Activated T-cell treated with anti-CD3 and anti-CD28 coated beads, Interleukin-2, amount 50 U/mL, for 4 hours (primary cell): ENCODE results near the gene EP400. TPM values are rescaled to one million over a fixed set of nuclear protein-coding genes. Genes with fewer than 3 reads are reported as not detected.
"Not testable (repeated sequence)": the region's sequence is repeated elsewhere in the genome, so short reads cannot be mapped to it uniquely, and the experiment has no call there.

ENCODE experiments used
- ATAC-seq, 2 donors: fragments of 200-7000 bp; cut with Tn5 transposase; one replicate each; pipeline ENCODE4 v1.10.0; 2021
- DNase-seq: peaks from one replicate; pipeline ENCODE4 v3.0.0-alpha.2; 2020
- H3K27me3 Mint-ChIP-seq: one replicate; pipeline ENCODE4 v1.8.0; 2021; ENCODE audit warnings: low read depth, mixed read lengths
- H3K36me3 Mint-ChIP-seq: one replicate; pipeline ENCODE4 v1.8.0; 2022; ENCODE audit warnings: mixed read lengths; ENCODE audit not compliant: insufficient read depth
- H3K4me1 Mint-ChIP-seq: one replicate; pipeline ENCODE4 v1.8.0; 2021; ENCODE audit warnings: low read depth, mixed read lengths
- H3K4me3 Mint-ChIP-seq: one replicate; pipeline ENCODE4 v1.8.0; 2021; ENCODE audit warnings: mild to moderate bottlenecking, moderate library complexity, mixed read lengths
- H3K9me3 Mint-ChIP-seq: one replicate; pipeline ENCODE4 v1.8.0; 2021; ENCODE audit warnings: mixed read lengths
- total RNA-seq, 3 donors: library from RNA; stranded (reverse); gene quantifications; one replicate each; pipeline ENCODE4 v1.2.1, GENCODE V29; 2021

EP400 gene
- total RNA-seq, 3 donors from 2014 or later = 53.3 to 57.2 (median 56.9) TPM

DNA sequence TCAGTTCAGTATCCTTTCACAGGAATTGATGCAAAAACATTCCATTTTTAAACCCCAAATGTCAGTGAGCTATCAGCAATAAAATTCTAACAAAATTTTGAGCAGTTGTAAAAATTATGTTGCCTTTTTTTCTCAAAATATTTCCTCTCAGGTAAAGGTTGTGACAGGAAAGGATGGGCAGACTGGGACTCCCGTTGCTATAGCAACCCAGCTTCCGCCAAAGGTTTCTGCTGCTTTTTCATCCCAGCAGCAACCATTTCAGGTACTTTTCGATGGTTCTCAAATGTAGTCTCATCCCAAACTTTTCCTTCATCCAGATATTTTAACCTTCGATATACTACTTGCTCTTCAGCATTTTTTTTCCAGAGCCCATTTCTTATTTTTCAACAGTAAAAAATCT, 13.6 kb downstream of the EP400 start:
- ATAC-seq = no peak
- H3K9me3 Mint-ChIP-seq = no peaks in the 10 kb centered on the region
- H3K27me3 Mint-ChIP-seq = no peaks in the 10 kb centered on the region
- H3K4me3 Mint-ChIP-seq = no peak overlapping the region
- H3K36me3 Mint-ChIP-seq = peaks cover 20% of the 10 kb centered on the region
- peaks cover 54% of the 10 kb centered on the region for H3K4me1 Mint-ChIP-seq
- no peak for DNase-seq

DNA sequence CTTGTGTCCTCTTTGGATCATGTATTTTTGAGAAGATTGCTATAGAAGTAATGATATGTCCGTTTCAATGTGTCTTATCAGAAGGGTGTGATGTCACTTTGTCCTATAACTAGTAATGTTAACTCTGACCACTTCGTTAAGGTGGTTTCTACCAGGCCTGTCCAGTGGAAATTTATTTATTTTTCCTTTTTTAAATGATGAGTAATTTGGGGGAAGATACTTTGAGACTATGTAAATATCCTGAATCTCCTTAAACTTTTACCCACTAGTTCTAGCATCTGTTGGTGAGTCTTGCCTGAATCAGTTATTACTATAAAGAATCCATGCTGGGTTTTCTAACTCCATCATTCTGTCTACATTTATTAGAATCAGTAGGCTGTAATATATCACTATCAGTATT, 15.3 kb downstream of the EP400 start:
- peaks cover 25% of the 10 kb centered on the region for H3K36me3 Mint-ChIP-seq
- ATAC-seq (no peak), DNase-seq (no peak)
- no peaks in the 10 kb centered on the region for H3K27me3 Mint-ChIP-seq
- H3K4me1 Mint-ChIP-seq = peaks cover 46% of the 10 kb centered on the region
- no peaks in the 10 kb centered on the region for H3K9me3 Mint-ChIP-seq
- H3K4me3 Mint-ChIP-seq = no peak overlapping the region

- no peaks in the 10 kb centered on the region for H3K27me3 Mint-ChIP-seq
- DNase-seq (no peak), ATAC-seq (no peak)
These were observed 21.5 kb downstream of the EP400 start for GRCh38 chr12:131971226-131971625.

DNA sequence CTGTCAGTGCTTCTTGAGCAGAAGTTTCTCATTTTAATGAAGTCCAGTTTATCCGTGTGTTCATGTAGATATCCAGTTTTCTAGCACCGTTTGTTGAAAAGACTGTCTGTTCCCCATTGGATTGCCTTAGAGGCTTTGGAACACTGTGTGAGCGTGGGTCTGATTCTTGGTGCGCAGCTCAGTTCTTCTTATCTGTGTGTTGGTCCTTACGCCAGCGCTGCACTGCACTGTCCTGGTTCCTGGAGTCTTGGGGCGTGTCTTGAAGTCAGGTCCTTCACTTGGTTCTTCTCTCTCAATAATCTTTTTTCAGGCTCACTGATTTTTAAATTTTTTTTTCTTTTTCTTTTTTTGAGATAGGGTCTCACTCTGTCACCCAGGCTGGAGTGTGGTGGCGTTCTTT, 25.5 kb downstream of the EP400 start:
- Mint-ChIP-seq H3K36me3 (peaks cover 3% of the 10 kb centered on the region), H3K9me3 (no peaks in the 10 kb centered on the region), H3K4me3 (no peak overlapping the region), H3K4me1 (peaks cover 27% of the 10 kb centered on the region), H3K27me3 (no peaks in the 10 kb centered on the region)
- no peak for DNase-seq
- no peak for ATAC-seq

More at GRCh38 chr12:131971226-131971625, 21.5 kb downstream of the EP400 start:
- no peaks in the 10 kb centered on the region for H3K9me3 Mint-ChIP-seq
- H3K4me1 Mint-ChIP-seq = peaks cover 33% of the 10 kb centered on the region
- H3K36me3 Mint-ChIP-seq = peaks cover 8% of the 10 kb centered on the region
- H3K4me3 Mint-ChIP-seq = no peak overlapping the region

DNA sequence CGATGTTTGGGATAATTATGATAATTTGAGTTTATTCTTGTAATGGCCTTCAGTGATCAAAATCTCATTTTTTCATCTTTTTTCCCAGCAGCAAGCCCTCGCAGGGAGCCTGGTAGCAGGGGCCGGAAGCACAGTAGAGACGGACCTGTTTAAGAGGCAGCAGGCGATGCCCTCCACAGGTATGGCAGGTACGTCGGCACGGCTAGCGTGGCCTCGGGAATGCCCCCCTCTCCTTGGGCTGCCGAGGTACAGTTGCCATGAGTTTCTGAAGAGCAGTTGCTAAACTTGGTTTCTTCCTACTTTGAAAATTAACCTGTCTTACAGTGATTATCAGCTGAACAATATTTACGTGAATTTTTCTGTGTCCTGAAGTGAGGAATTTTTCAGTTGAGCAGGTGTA, 29.9 kb downstream of the EP400 start:
- no peak overlapping the region for H3K4me3 Mint-ChIP-seq
- peaks cover 20% of the 10 kb centered on the region for H3K36me3 Mint-ChIP-seq
- DNase-seq (no peak), ATAC-seq (no peak)
- peaks cover 15% of the 10 kb centered on the region for H3K4me1 Mint-ChIP-seq
- H3K27me3 Mint-ChIP-seq = no peaks in the 10 kb centered on the region
- no peaks in the 10 kb centered on the region for H3K9me3 Mint-ChIP-seq

DNA sequence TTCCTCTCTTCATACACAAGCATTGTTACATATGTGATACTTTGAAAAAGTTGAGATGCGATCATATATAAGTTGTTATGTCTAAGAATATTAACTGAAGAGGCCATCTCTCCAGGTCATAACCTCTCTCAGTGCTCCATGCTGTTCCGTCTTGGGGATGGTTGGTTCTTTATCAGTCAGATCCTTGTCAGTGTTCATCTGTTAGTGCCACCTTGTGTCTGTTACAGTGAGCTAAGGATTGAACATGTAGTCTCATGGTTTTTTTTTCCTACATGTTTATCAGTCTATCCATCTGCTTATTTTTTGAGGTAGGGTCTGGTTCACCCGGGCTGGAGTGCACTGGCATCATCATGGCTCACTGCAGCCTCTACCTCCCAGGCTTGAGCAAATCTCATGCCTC, 30.5 kb downstream of the EP400 start:
- peaks cover 15% of the 10 kb centered on the region for H3K4me1 Mint-ChIP-seq
- no peak overlapping the region for H3K4me3 Mint-ChIP-seq
- no peaks in the 10 kb centered on the region for H3K27me3 Mint-ChIP-seq
- ATAC-seq (no peak), DNase-seq (no peak)
- H3K36me3 Mint-ChIP-seq = peaks cover 20% of the 10 kb centered on the region
- no peaks in the 10 kb centered on the region for H3K9me3 Mint-ChIP-seq

DNA sequence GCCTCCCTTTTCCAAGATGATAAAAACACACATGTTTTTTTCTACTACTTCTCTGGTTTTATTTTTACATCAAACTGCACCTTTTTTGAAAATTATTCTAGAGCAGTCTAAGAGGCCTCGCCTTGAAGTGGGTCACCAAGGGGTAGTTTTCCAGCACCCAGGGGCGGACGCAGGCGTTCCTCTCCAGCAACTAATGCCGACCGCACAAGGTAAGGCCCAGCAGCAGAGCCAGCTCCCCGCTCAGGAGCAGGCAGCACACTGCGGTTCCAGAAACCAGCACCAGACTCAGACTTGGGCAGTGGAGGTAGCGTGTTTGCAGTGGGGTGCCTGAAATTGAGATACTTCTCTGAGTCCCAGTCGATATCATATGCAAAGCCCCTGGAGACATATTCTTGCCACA, 31.6 kb downstream of the EP400 start:
- no peaks in the 10 kb centered on the region for H3K27me3 Mint-ChIP-seq
- ATAC-seq (no peak), DNase-seq (no peak)
- H3K4me1 Mint-ChIP-seq = peaks cover 11% of the 10 kb centered on the region
- no peaks in the 10 kb centered on the region for H3K9me3 Mint-ChIP-seq
- H3K36me3 Mint-ChIP-seq = peaks cover 20% of the 10 kb centered on the region
- no peak overlapping the region for H3K4me3 Mint-ChIP-seq

GRCh38 chr12:131982041-131982440, 32.3 kb downstream of the EP400 start:
- ATAC-seq = no peak
- peaks cover 7% of the 10 kb centered on the region for H3K4me1 Mint-ChIP-seq
- H3K27me3 Mint-ChIP-seq = no peaks in the 10 kb centered on the region
- no peak for DNase-seq
- peaks cover 25% of the 10 kb centered on the region for H3K36me3 Mint-ChIP-seq
- no peaks in the 10 kb centered on the region for H3K9me3 Mint-ChIP-seq
- H3K4me3 Mint-ChIP-seq = no peak overlapping the region

DNA sequence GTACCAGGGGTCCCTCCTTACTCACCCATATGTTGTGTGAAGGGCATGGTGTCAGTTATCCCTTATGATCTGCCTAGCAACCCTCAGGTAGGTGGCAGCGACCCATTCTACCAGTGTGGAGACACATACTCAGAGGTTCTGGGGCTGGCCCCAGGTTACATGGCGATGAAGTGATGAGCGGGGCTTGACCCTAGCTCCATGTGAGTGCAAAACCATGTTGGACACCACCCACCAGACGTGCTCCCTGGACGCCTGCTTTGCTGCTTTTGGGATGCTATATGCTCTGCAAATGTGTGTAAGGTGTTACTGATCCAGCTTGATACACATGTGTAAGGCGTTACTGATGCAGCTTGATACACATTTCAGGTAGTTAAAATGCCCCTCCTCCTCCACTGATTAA, 33.3 kb downstream of the EP400 start:
- Mint-ChIP-seq H3K36me3 (peaks cover 30% of the 10 kb centered on the region), H3K27me3 (no peaks in the 10 kb centered on the region), H3K4me1 (peaks cover 2% of the 10 kb centered on the region), H3K9me3 (no peaks in the 10 kb centered on the region), H3K4me3 (no peak overlapping the region)
- ATAC-seq (no peak), DNase-seq (no peak)

DNA sequence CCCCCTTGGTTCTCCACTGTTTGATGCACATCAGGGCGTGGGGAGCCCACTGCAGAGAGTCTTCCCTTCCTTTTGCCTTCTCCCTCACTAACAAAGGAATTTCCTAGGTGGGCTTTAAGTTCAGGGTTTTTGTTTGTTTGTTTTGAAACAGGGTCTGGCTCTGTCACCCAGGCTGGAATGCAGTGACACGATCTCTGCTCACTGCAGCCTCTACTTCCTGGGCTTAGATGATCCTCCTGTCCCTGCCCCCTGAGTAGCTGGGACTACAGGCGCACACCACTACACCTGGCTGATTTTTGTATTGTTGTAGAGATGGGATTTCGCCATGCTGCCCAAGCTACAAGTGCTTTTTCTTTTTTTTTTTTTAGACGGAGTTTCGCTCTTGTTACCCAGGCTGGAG, 33.8 kb downstream of the EP400 start:
- no peak for ATAC-seq
- Mint-ChIP-seq H3K27me3 (no peaks in the 10 kb centered on the region), H3K4me1 (no peaks in the 10 kb centered on the region), H3K9me3 (no peaks in the 10 kb centered on the region), H3K36me3 (peaks cover 32% of the 10 kb centered on the region), H3K4me3 (no peak overlapping the region)
- DNase-seq = no peak

GRCh38 chr12:131984334-131984733, 34.6 kb downstream of the EP400 start:
- Mint-ChIP-seq H3K27me3 (no peaks in the 10 kb centered on the region), H3K4me1 (no peaks in the 10 kb centered on the region), H3K4me3 (no peak overlapping the region), H3K9me3 (no peaks in the 10 kb centered on the region), H3K36me3 (peaks cover 37% of the 10 kb centered on the region)
- ATAC-seq = no peak
- DNase-seq = no peak

- not testable (repeated sequence) for H3K27me3 Mint-ChIP-seq, DNase-seq, ATAC-seq, H3K4me1 Mint-ChIP-seq, H3K9me3 Mint-ChIP-seq, H3K4me3 Mint-ChIP-seq
- peaks cover 48% of the 10 kb centered on the region for H3K36me3 Mint-ChIP-seq
These were observed 35.8 kb downstream of the EP400 start for GRCh38 chr12:131985510-131985875.

- Mint-ChIP-seq H3K36me3 (peaks cover 49% of the 10 kb centered on the region), H3K4me3 (no peak overlapping the region), H3K9me3 (no peaks in the 10 kb centered on the region), H3K27me3 (no peaks in the 10 kb centered on the region), H3K4me1 (no peaks in the 10 kb centered on the region)
- no peak for ATAC-seq
- no peak for DNase-seq
These were observed 36.6 kb downstream of the EP400 start for GRCh38 chr12:131986361-131986760.

GRCh38 chr12:131986910-131987309, 37.2 kb downstream of the EP400 start:
- no peaks in the 10 kb centered on the region for H3K27me3 Mint-ChIP-seq
- no peaks in the 10 kb centered on the region for H3K9me3 Mint-ChIP-seq
- no peaks in the 10 kb centered on the region for H3K4me1 Mint-ChIP-seq
- H3K4me3 Mint-ChIP-seq = no peak overlapping the region
- peaks cover 45% of the 10 kb centered on the region for H3K36me3 Mint-ChIP-seq
- ATAC-seq (no peak), DNase-seq (no peak)

- H3K9me3 Mint-ChIP-seq = no peaks in the 10 kb centered on the region
- no peaks in the 10 kb centered on the region for H3K27me3 Mint-ChIP-seq
- no peak overlapping the region for H3K4me3 Mint-ChIP-seq
- H3K4me1 Mint-ChIP-seq = no peaks in the 10 kb centered on the region
- DNase-seq = no peak
- peaks cover 46% of the 10 kb centered on the region for H3K36me3 Mint-ChIP-seq
- no peak for ATAC-seq
These were observed 37.8 kb downstream of the EP400 start for GRCh38 chr12:131987552-131987951.
